ENCODE data around the gene KRT26. TPM values are rescaled to one million over a fixed set of nuclear protein-coding genes. Genes with fewer than 3 reads are reported as not detected.

The KRT26 gene
- total and polyA plus RNA-seq, 2 of the 8 experiments (the other 6 are each of a cell fraction or from before 2014, with no cell fraction given), result not detected

DNA sequence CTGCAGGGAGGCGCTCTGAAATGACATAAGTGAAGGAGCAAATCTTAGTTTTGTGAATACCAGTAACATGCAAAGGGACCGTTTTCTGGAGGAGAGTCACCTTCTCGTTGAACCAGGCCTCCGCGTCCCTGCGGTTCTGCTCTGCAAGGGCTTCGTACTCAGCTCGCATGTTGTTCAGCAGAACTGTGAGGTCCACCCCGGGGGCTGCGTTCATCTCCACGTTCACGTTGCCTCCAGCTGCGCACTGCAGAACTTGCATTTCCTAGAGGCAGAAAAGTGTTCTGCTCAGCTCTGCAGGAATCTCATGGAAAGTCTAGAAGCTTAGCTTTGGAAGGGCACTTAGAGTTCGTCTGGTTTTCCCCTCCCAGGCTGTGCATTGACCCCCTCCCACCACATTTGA is 20.9 kb downstream of the KRT26 start (continued):
- TF ChIP-seq TAF1 (IDR thresholded peaks at IDR 0.05; ENCODE audit: low read depth, low read length), result no peak
- no peak for TF ChIP-seq JUN (IDR thresholded peaks at IDR 0.05; ENCODE audit: low read depth, low read length)
